NCI-H1694 (cell line): ENCODE data around the gene ENO2.

Source experiments
- DNase-seq: peaks from one replicate; lab custom pipeline; 2025; lab: John Stamatoyannopoulos, UW

Gene ENO2

DNA sequence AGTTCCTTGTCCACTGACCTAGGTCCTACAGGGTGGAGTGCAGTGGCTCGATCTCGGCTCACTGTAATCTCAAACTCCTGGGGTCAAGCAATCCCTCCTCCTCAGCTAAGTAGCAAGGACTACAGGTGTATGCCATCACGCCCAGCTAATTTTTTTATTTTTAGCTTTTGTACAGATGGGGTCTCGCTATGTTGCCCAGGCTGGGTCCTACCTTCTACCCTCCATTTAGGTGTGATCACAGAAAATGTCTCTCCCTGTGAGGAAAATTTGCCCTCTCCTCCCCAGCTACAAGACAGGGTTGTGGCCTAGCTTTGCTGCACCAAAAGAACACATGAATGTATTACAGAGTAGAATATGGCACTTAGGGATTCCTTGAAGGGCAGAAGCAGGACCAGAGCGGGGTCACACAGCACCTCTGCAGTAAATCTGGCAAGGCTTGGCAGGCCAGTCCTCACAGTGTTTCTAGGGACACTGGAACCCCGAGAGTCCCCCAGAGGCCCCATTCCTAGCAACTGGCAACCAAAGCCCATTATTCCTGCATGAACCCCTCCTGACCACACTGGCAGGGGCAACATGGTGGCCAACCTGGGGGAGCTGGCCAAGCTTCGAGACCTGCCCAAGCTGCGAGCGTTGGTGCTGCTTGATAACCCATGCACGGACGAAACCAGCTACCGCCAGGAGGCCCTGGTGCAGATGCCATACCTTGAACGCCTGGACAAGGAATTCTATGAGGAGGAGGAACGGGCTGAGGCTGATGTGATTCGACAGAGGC, 2.0 kb upstream of the ENO2 start:
- DNase-seq = no peak

DNA sequence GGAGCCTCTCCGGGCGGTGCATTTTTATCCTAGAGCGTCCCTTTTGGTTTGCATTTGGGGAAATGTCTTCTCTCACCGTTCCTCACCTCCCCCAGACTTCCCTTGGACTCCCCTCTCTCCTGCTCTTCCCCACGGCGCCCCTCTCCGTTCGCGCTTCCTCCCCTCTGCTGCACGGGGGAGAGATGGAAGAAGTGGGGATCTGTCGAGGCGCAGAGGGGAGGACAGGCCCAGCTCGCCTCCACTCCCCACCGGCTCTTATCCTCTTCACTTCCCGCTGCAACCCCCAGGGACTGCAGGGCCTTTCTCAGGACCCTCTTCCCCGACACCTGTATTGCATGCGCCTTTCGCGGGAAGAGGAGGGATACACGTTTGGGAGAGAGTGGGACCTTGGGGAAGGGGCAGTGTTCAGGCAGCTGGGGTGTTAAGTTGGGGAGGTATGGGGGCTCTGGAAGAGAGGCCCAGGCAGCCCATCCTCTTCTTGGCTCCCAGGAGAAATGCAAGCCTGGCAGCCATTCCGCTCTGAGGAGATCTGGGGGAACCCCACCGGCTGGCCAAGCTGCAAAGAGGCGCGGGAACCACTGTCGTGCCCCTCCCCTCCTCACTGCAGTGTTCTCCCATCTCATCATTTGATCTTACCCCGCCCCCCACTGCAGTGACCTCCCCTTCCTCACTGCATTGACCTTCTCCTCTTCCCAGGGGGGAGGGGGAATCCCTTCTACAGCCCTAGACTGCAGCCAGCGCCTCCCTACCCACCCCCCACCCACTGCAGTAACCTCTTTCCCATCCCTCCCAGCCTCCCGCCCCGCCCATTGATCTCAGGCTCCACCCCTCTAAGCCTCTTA, 788 bp downstream of the ENO2 start:
- DNase-seq = no peak

- DNase-seq = no peak
Observed at GRCh38 chr12:6915789-6916285, 1.5 kb downstream of the ENO2 start.

DNA sequence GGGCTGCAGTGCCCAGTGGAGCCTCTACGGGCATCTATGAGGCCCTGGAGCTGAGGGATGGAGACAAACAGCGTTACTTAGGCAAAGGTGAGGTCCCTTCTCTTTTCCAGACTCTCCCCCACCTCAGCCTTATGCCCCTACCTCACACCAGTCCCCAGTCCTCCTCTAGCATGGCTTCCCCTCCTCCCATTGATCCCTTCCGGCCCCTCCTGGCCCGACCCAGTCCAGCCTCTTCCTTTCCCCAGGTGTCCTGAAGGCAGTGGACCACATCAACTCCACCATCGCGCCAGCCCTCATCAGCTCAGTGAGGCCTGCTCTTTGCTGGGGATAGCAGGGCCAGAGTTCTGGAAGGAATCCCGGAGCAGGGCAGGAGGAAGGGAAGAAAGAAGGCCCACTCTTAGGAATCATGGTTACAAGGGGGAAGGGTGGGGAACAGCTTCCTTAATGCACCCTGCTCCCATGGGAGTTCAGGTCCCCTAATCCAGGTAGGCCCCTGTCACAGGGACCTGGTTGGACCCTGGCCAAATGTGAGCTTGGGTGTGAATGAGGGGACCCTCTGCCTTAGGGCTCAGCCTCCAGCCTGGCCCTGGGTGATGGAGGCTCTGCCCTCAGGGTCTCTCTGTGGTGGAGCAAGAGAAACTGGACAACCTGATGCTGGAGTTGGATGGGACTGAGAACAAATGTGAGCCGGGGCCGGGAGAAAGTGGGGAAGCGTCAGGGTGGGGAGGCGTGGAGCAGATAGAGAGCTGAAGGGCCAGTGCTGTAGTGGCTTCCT, 2.2 kb downstream of the ENO2 start:
- DNase-seq = no peak

- no peak for DNase-seq
Observed at GRCh38 chr12:6917491-6918231, 3.3 kb downstream of the ENO2 start.

DNA sequence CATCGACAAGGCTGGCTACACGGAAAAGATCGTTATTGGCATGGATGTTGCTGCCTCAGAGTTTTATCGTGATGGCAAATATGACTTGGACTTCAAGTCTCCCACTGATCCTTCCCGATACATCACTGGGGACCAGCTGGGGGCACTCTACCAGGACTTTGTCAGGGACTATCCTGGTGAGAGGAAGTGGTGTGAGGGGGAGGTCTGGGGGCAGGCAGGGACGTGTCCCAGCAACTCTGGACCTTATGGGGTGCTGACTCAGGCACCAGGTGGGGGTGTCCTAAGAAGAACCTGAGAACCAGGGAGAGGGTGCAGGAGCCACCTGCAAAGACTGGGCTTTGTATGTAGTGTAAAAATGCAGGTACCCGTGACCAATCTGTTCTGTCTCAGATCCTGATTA, 5.2 kb downstream of the ENO2 start:
- no peak for DNase-seq

DNA sequence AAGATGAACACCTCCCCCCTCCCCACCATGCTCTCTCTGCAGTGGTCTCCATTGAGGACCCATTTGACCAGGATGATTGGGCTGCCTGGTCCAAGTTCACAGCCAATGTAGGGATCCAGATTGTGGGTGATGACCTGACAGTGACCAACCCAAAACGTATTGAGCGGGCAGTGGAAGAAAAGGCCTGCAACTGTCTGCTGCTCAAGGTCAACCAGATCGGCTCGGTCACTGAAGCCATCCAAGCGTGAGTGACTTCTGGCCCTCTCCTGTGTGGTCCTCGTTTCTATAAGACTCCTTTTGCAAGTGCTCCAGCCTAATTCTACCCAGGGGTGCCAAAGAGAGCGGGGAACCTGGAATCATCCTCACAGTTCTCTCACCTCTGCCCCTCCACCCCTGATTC, 7.2 kb downstream of the ENO2 start:
- no peak for DNase-seq

DNA sequence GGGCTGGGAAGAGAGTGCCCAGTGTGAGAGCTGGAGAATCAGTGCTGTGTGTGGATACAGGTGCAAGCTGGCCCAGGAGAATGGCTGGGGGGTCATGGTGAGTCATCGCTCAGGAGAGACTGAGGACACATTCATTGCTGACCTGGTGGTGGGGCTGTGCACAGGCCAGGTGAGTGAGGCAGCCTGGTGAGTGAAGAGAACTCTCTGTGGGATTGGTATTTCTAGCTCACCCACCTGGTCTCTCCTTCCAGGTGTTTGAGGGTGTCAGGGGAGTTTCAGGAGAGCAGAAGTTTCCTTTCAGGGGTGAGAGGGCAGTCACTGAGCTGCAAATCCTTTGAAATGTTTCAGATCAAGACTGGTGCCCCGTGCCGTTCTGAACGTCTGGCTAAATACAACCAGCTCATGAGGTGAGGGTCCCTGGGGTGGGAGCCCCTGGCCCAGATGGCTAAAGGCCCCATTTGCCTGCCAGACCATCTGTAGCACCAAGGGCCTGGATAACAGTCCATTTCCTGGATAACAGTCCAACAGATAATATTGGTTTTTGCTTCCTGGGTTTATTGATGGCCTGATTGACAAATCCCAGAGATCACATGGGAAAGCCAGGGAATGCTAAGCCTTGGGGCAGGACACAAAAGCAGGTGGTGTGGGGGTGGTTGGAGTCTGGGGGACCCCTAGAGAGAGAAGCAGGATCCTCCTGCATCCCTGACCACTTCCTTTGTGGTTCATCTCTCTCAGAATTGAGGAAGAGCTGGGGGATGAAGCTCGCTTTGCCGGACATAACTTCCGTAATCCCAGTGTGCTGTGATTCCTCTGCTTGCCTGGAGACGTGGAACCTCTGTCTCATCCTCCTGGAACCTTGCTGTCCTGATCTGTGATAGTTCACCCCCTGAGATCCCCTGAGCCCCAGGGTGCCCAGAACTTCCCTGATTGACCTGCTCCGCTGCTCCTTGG, 7.9 kb downstream of the ENO2 start:
- no peak for DNase-seq

GRCh38 chr12:6923003-6923732, 8.8 kb downstream of the ENO2 start:
- no peak for DNase-seq

- no peak for DNase-seq
Observed at GRCh38 chr12:6923851-6924250, 9.5 kb downstream of the ENO2 start.

GRCh38 chr12:6925239-6925539, 10.8 kb downstream of the ENO2 start:
- peak; percentile 19 for DNase-seq

GRCh38 chr12:6925540-6926279, 11.3 kb downstream of the ENO2 start:
- DNase-seq = peak; percentile 52

- DNase-seq = peak; percentile 59
Observed at GRCh38 chr12:6927379-6928021, 13.1 kb downstream of the ENO2 start, which contains the start of gene ATN1. Gene ATN1 (plus strand): TSS chr12:6927959. CDS start chr12:6934002, 6,043 bp downstream.

- no peak for DNase-seq
Observed at GRCh38 chr12:6928022-6928702, 13.8 kb downstream of the ENO2 start.

DNA sequence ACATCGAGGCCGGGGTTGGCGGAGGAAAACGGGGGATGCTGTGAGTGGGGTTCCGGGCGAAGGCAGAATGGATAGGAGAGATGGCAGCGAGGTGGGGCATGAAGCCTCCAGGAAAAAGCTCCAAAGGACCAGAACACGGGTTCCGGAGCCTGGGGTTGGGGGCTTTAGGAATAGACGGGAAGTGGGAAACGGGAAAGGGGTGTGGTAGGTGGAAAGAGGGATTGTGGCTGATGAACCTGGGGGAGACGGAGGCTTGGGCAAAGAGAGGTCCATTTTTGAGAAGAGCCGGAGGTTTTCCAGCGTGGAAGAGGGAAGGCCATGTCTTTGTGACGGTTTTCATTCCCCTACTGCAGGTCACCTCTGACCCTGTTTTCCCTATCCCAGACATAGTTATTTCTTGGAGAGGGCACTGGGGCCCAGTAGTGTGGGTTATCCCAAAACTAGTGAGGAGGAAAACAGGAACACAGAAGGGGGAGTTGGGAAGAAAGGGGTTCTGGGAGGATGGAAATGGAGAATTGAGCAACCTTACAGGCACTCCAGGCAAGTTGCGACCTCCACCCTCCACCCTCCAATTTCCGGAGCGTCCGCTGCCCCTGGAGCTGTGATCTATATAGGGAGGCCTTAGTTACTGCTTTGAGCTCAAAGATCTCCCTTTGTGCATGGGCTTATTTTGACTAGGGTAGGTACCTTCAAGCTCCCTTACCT, 14.5 kb downstream of the ENO2 start:
- DNase-seq = no peak

- DNase-seq = no peak
Observed at GRCh38 chr12:6929466-6930452, 15.4 kb downstream of the ENO2 start.
